GM21367 (cell line): ENCODE measurements around the gene FGF8.
"Not testable (repeated sequence)": the region's sequence is repeated elsewhere in the genome, so short reads cannot be mapped to it uniquely, and the experiment has no call there.

Experiments
- ATAC-seq: cut with Tn5 transposase; IDR thresholded peaks from one replicate; pipeline ENCODE4 v1.9.1; 2021; ENCODE audit not compliant: unreplicated experiment

The FGF8 gene

GRCh38 chr10:101775273-101776160, at the start of gene FGF8:
TSS of gene FGF8 (minus strand) at chr10:101776114. CDS start at chr10:101775900, 214 bp downstream.
- ATAC-seq: no peak

GRCh38 chr10:101824736-101825135, 48.8 kb upstream of the FGF8 start:
- no peak for ATAC-seq

- ATAC-seq: peak; percentile 21
Observed at GRCh38 chr10:101818872-101819633, 43.1 kb upstream of the FGF8 start.

DNA sequence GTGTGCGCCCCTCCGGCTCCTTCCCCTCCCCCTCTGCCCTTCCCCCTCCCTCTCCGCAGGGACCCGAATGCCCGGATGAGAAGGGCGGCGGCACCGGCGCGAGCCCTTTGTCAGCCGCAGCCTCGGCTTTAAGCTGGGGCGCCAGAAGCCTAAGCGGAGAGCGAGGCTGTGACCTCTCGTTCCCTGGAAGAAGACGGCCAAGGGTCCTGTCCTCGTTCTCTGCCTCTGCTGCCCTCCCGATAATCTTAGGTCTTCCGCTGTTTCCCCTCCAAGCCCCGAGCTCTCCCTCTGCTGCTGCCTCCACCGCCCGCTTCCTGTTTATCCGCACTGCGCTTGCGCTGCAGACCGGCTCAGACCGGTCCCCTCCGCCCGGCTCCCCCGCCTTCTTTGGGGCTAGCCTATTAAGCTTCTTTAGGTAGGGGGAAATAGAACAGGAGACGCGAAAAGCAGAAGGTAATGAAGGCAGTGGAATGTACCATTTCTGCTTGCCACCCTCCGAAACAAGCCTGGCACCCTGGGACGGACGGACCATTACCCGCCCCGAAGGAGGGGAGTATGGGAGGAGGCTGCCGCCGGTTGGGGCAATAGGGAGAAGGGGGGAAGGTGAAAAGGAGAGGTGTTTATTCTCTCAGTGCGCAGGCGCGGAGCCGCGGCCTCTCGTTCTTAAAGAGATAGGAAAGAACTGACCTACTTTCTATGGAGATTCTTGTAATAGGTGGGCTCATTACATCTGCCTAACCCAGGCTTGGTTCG, 42.4 kb upstream of the FGF8 start, which contains the start of gene OGA:
TSS of gene OGA (minus strand) at position 326 of the 753 bp plus-strand sequence. CDS start 422 bp downstream, outside the sequence.
- ATAC-seq: peak; percentile 79

DNA sequence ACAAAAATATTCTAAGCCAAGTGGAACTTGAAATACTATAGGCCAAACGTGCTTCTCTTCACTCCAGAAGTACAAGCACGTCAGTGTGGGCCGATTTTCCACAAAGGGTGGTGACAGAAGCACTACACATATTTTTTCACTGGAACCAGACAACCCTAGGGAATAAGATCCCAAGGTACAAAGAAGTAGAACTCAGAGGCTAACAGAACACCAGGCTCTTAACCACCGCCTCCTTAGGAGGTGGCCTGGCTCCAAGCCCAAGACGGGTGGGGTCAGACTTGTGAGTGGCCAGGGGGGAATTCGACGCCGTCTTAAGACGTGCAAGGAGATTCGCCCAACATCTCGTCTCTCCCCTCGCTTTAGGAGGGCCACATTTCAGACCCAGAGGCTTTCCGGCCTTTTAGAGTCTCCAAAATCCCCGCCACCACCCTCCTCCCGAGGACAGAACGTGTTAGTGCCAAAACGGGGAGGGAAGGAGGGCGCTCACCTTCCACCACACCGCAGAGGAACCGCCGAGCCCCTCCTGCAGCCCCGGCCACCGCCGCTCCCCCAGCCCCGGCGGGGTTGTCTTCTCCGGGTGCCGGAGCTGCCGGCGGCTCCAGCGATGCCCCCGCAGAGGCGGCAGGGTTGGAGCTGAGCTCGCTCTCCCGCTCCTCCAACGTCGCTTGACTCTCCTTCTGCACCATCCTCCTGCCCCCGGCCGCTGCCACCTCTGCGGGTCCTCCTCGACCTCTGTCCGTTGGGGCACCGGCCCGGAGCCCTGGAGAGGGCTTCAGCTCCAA, 41.6 kb upstream of the FGF8 start:
- ATAC-seq: no peak

- no peak for ATAC-seq
Observed at GRCh38 chr10:101816913-101817336, 41.0 kb upstream of the FGF8 start.

- no peak for ATAC-seq
Observed at GRCh38 chr10:101816376-101816775, 40.5 kb upstream of the FGF8 start.

DNA sequence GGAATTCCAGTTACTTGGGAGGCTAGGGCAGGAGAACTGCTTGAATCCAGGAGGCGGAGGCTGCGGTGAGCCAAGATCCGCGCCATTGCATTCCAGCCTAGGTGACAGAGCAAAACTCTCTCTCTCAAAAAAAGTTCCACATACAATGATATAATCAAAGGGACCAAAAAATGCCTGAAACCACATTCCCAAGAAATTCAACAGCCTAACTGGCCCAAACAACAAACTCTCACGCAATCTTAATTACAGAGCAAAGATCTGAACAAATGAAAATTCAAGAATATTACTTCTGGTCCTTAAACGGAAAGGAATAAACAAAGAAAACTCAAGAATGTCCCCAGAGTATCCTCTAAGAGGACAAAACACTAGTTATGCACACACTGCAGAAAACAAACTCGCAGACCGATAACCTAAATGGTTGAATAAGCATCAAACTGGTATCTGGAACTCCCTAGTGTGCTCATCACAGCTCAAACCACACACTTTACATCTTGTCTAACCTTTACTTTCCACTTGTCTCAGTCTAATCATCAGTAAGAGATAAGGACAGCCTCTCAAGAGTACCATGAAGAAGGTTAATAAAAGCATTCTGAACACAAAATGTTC, 38.7 kb upstream of the FGF8 start:
- no peak for ATAC-seq

DNA sequence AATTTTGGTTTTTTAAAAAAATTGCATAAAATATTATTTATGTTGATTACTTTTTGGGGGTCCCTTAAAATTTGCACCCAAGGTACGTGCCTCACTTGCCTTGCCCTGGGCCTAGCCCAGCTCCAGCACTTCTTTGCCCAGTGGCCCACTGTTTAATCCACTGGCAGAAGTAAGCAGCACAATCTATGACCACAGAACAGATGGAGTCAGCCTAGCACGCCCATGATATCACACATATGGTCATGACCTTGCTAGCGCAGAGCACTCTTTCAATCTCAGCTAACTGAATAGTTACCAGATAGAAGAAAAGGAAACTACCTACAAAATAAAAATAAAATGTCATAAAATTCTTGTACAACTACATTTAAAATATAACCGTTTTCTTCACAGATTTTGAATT, 36.7 kb upstream of the FGF8 start:
- ATAC-seq: no peak

- no peak for ATAC-seq
Observed at GRCh38 chr10:101807158-101807557, 31.2 kb upstream of the FGF8 start.

DNA sequence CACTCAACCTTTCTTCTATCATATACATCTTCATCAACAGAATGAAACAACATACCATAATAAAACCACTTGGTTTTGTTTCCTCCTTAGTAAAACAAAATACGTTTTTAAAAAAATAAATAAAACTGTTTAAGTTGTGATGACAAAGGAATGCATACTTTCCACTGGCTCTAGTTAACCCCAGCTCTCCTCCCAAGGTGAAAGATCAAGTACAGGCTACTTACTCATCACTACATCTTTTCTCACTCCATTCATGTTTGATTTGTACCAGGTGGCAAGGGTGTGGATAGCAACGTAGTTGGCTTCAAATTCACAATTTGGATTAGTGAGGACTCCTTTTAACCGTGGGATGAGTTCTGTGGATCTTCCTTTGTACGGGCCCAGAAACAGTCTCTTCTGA, 27.6 kb upstream of the FGF8 start:
- ATAC-seq: no peak

GRCh38 chr10:101797403-101798059, 21.6 kb upstream of the FGF8 start:
- ATAC-seq: no peak

DNA sequence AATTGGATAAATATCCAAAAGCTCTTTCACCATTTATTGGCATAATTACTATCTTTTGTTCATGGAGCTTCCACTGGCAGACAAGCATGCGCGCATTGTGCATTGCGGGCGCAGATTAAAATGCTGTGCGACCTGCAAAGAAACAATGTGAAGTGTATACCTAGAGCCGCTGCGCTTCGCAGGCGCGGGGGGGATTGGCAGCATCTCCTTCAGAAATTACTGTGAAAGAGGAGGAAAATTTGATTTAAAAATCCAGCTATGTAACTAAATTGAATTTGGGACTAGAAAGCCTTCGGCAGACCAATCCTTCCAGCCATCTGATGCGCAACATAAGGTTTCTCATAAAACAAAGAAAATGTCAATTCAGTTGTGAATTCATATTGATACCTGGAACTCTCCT, 17.6 kb upstream of the FGF8 start:
- ATAC-seq: no peak

GRCh38 chr10:101789686-101790085, 13.8 kb upstream of the FGF8 start:
- ATAC-seq: no peak

- not testable (repeated sequence) for ATAC-seq
Observed at GRCh38 chr10:101789231-101789630, 13.3 kb upstream of the FGF8 start.

GRCh38 chr10:101785801-101786200, 9.9 kb upstream of the FGF8 start:
- ATAC-seq: no peak

DNA sequence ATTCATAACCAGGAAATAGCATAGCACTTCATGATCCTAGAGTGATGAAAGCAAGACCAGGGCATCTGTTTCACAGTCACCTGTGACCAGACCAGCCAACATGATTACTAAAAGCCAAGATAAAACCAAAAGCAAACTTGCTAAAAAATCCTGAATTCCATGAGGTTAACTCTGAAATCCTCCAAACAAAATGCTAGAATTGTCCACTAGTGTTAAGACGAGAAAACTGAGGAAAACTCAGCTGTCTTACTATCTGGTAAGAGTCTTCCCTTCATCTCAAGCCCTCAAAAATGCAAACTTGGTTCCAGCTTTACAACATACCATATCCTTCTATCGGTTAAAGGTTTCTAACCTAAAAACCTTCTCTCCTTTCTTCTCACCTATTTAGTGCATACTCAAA, 8.6 kb upstream of the FGF8 start:
- ATAC-seq: no peak

- no peak for ATAC-seq
Observed at GRCh38 chr10:101783736-101784118, 7.8 kb upstream of the FGF8 start.
